NCI-H2171 (cell line): Measurements from ENCODE around the gene RNF40.

ENCODE experiments used
- DNase-seq: peaks from one replicate; lab custom pipeline; 2025; lab: John Stamatoyannopoulos, UW

Gene RNF40

GRCh38 chr16:30762991-30763725, 1.0 kb downstream of the RNF40 start:
- no peak for DNase-seq

- DNase-seq: no peak
Observed at GRCh38 chr16:30764086-30764485, 2.0 kb downstream of the RNF40 start.

GRCh38 chr16:30764816-30765465, 2.8 kb downstream of the RNF40 start:
- no peak for DNase-seq

- DNase-seq: no peak
Observed at GRCh38 chr16:30766206-30766932, 4.2 kb downstream of the RNF40 start.

GRCh38 chr16:30766933-30767284, 4.8 kb downstream of the RNF40 start:
- DNase-seq: no peak

- no peak for DNase-seq
Observed at GRCh38 chr16:30767767-30768465, 5.8 kb downstream of the RNF40 start.

- no peak for DNase-seq
Observed at GRCh38 chr16:30768583-30769181, 6.6 kb downstream of the RNF40 start.

- DNase-seq: no peak
Observed at GRCh38 chr16:30769379-30770089, 7.4 kb downstream of the RNF40 start.

- no peak for DNase-seq
Observed at GRCh38 chr16:30771726-30772125, 9.6 kb downstream of the RNF40 start.

GRCh38 chr16:30773826-30774225, 11.7 kb downstream of the RNF40 start:
- DNase-seq: no peak

- DNase-seq: no peak
Observed at GRCh38 chr16:30774367-30775130, 12.4 kb downstream of the RNF40 start.

GRCh38 chr16:30775131-30775391, 12.9 kb downstream of the RNF40 start:
- no peak for DNase-seq

GRCh38 chr16:30775392-30776188, 13.5 kb downstream of the RNF40 start:
- peak; percentile 67 for DNase-seq

- DNase-seq: no peak
Observed at GRCh38 chr16:30777591-30778297, 15.6 kb downstream of the RNF40 start.

- DNase-seq: no peak
Observed at GRCh38 chr16:30778549-30779244, 16.6 kb downstream of the RNF40 start.

GRCh38 chr16:30779596-30779995, 17.5 kb downstream of the RNF40 start:
- DNase-seq: no peak

GRCh38 chr16:30780021-30780420, 17.9 kb downstream of the RNF40 start:
- no peak for DNase-seq

GRCh38 chr16:30780549-30780948, 18.4 kb downstream of the RNF40 start:
- no peak for DNase-seq
